ENCODE measurements around the gene GPR42. TPM values are rescaled to one million over a fixed set of nuclear protein-coding genes. Genes with fewer than 3 reads are reported as not detected.

GPR42 gene
- total and polyA plus RNA-seq, 2 experiments from 2014 or later = 0.33 TPM; not detected in 1

DNA sequence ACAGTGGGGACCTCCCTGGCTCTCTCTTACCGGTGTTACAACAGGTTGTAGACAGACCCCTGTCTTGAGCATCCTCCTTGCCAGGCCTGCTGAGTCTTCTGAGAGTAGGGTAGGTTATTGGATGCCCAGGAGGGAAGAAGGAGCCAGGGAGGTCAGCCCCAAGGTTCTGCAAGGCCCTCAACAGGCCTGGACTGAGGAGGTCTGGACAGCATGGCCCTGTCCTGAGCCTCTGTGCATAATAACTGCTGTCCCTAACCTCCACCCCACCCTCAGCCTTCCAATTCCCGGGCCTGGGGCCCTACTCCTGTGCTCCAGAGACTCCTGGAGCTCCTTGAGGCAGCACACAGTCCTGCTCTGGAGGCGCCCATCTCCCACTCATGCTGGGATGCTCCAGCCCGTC, 41.5 kb upstream of the GPR42 start:
- TF ChIP-seq, protein P1, sequence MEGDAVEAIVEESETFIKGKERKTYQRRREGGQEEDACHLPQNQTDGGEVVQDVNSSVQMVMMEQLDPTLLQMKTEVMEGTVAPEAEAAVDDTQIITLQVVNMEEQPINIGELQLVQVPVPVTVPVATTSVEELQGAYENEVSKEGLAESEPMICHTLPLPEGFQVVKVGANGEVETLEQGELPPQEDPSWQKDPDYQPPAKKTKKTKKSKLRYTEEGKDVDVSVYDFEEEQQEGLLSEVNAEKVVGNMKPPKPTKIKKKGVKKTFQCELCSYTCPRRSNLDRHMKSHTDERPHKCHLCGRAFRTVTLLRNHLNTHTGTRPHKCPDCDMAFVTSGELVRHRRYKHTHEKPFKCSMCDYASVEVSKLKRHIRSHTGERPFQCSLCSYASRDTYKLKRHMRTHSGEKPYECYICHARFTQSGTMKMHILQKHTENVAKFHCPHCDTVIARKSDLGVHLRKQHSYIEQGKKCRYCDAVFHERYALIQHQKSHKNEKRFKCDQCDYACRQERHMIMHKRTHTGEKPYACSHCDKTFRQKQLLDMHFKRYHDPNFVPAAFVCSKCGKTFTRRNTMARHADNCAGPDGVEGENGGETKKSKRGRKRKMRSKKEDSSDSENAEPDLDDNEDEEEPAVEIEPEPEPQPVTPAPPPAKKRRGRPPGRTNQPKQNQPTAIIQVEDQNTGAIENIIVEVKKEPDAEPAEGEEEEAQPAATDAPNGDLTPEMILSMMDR (IDR thresholded peaks at IDR 0.05; ENCODE audit: low read depth, low read length) = no peak

DNA sequence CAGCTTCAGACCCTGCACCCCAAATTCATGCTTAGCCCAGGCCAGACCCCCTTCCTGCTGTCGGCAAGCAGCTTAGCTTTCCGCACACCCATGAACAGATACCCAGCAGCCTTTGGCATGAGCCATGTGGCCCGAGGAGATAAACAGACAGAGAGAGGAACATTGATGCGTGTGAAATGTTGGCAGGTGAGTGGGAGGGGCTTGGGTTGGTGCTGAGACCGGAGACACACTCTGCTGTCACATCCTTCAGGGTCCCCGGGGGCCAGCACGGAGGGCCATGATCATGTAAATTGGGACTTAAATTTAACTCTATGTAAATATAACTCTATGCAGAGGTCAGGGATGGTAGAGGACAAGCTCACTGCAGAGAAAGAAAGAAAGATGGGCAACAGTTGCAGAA, 40.4 kb upstream of the GPR42 start:
- Histone ChIP-seq H3K4me3 (no peak overlapping the region), H3K36me3 (no peaks in the 10 kb centered on the region), H3K4me1 (ENCODE audit: low read depth) (no peaks in the 10 kb centered on the region), H3K27me3 (no peaks in the 10 kb centered on the region), H3K9me3 (ENCODE audit: low read depth) (no peaks in the 10 kb centered on the region), H3K27ac (no peak overlapping the region)
- no peak for DNase-seq (ENCODE audit: low read depth in 1 of 2, low spot score in 1 of 2)
- TF ChIP-seq, protein P1 (IDR thresholded peaks at IDR 0.05; ENCODE audit: low read depth, low read length) = no peak

More for the DNA sequence above, 41.5 kb upstream of the GPR42 start:
- H3K27ac ChIP-seq = no peak overlapping the region
- H3K4me1 ChIP-seq (ENCODE audit: low read depth) = no peaks in the 10 kb centered on the region
- H3K4me3 ChIP-seq = no peak overlapping the region
- DNase-seq (ENCODE audit: low read depth in 1 of 2, low spot score in 1 of 2) = no peak
- H3K27me3 ChIP-seq = no peaks in the 10 kb centered on the region
- H3K36me3 ChIP-seq = no peaks in the 10 kb centered on the region
- no peaks in the 10 kb centered on the region for H3K9me3 ChIP-seq (ENCODE audit: low read depth)

DNA sequence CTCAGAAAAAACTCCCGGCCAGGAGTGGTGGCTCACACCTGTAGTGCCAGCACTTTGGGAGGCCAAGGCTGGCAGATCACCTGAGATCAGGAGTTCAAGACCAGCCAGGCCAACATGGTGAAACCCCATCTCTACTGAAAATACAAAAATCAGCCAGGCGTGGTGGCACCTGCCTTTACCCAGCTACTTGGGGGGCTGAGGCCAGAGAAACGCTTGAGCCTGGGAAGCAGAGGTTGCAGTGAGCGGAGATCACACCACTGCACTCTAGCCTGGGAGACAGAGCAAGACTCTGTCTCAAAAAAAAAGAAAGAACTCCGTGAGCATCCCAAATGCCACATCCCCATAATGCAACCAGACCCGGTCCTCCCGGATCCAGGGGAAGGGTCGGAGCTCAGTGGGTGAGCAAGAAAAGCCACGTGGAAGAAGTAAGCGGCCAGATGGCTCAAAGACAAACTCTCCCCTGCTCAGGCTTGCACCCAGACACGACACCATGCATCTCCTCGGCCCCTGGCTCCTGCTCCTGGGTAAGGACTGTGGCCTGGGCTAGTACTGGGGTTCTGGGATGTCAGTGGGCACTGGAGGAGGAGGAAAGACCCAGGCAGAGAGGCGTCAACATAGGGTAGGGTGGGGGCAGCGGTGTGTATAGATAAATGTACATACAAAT, 39.2 kb upstream of the GPR42 start:
- Histone ChIP-seq H3K27me3 (no peaks in the 10 kb centered on the region), H3K4me3 (no peak overlapping the region), H3K4me1 (ENCODE audit: low read depth) (no peaks in the 10 kb centered on the region), H3K27ac (no peak overlapping the region), H3K9me3 (ENCODE audit: low read depth) (no peaks in the 10 kb centered on the region), H3K36me3 (no peaks in the 10 kb centered on the region)
- DNase-seq (ENCODE audit: low read depth in 1 of 2, low spot score in 1 of 2) = no peak
- TF ChIP-seq, protein P1 (IDR thresholded peaks at IDR 0.05; ENCODE audit: low read depth, low read length) = no peak

DNA sequence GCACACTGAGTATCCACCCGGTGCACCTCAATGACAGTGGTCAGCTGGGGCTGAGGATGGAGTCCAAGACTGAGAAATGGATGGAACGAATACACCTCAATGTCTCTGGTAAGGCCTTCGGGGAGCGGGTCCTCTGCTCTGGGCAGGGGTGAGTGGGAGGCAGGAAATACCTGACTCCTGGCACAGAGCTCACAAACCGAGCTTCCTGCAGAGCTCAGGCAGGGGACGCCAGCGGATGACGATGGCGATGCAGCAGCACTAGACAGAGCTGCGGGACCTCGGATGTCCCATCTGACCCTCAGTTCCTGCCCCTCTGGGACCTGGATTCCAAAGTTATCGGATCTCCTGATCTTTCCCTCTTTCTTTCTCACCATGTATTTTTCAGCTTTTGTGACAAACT, 38.1 kb upstream of the GPR42 start:
- Histone ChIP-seq H3K36me3 (no peaks in the 10 kb centered on the region), H3K9me3 (ENCODE audit: low read depth) (no peaks in the 10 kb centered on the region), H3K4me3 (no peak overlapping the region), H3K4me1 (ENCODE audit: low read depth) (no peaks in the 10 kb centered on the region), H3K27me3 (no peaks in the 10 kb centered on the region), H3K27ac (no peak overlapping the region)
- TF ChIP-seq, protein P1 (IDR thresholded peaks at IDR 0.05; ENCODE audit: low read depth, low read length) = no peak
- no peak for DNase-seq (ENCODE audit: low read depth in 1 of 2, low spot score in 1 of 2)

DNA sequence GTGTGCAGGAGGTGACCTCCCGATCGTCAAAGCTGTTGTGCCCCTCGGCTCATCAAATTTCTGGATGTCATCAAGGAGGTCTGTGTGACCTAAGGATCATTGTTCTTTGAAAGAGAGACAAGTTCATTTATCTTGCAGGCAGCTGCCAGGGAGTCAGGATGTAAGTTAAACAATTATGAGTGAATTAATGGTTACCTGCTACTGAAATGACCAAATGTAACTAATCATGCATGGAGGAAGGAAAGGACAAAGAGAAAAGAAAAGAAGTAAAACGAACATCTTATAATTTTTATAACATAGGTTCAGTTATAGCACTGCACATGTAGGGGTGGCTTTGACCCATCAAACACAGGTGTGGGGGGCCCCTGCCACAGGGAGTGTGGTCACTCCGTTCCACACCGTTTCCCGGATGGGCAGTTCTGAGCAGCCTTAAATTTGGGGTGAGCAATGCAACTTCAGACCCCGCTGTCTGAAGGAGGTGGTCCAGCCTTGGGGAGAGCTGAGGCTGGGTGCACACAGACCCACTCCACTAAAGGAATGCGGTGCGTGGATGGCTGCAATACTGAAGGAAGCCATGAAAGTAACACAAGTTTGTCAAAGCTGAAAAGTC, 36.6 kb upstream of the GPR42 start:
- TF ChIP-seq, protein P1 (IDR thresholded peaks at IDR 0.05; ENCODE audit: low read depth, low read length) = no peak
- H3K4me1 ChIP-seq (ENCODE audit: low read depth) = no peaks in the 10 kb centered on the region
- H3K27ac ChIP-seq = no peak overlapping the region
- H3K36me3 ChIP-seq = no peaks in the 10 kb centered on the region
- H3K9me3 ChIP-seq (ENCODE audit: low read depth) = no peaks in the 10 kb centered on the region
- no peaks in the 10 kb centered on the region for H3K27me3 ChIP-seq
- H3K4me3 ChIP-seq = no peak overlapping the region
- DNase-seq (ENCODE audit: low read depth in 1 of 2, low spot score in 1 of 2) = no peak

All from cardiac muscle cell (in vitro differentiated cells and primary cell).